Panc1 (cell line): ENCODE measurements around the gene PTPDC1. TPM values are rescaled to one million over a fixed set of nuclear protein-coding genes. Genes with fewer than 3 reads are reported as not detected.

Experiments
- ATAC-seq: fragments of 200-7000 bp; cut with Tn5 transposase; 2 replicates; pipeline ENCODE4 v1.9.1; 2020; ENCODE audit warnings: mild to moderate bottlenecking, moderate library complexity
- BruUV-seq: library from RNA; stranded (reverse); fragments of 400-500 nt; replicated peaks from 2 replicates; lab custom pipeline; 2021; lab: Mats Ljungman, UMichigan
- CTCF ChIA-PET: fragments of 300-600 bp; sonication (Branson Sonifier 250); formaldehyde crosslinking; loops from one replicate; lab custom pipeline; 2022; ENCODE audit warnings: antibody characterized with exemption; lab: Charles Lee
- POLR2A ChIA-PET: fragments of 300-600 bp; sonication (Branson Sonifier 250); formaldehyde crosslinking; loops from one replicate; lab custom pipeline; 2022; ENCODE audit warnings: antibody characterized with exemption; lab: Charles Lee
- DNase-seq: peaks from one replicate; pipeline ENCODE4 v3.0.0-alpha.2; 2010; ENCODE audit warnings: low read depth, low spot score
- H3K27ac ChIP-seq: 2 replicates; pipeline ENCODE4 v1.5.1; 2011; ENCODE audit warnings: mild to moderate bottlenecking, low read length, inconsistent platforms
- H3K27me3 ChIP-seq: fragments of 200-500 bp; sonication (Bioruptor generic); 2 replicates; pipeline ENCODE4 v1.6.0; 2014; ENCODE audit warnings: low read length, inconsistent platforms; ENCODE audit not compliant: control insufficient read depth, insufficient read depth
- H3K36me3 ChIP-seq: fragments of 200-500 bp; sonication (Bioruptor generic); 2 replicates; pipeline ENCODE4 v1.5.1; 2014; ENCODE audit warnings: inconsistent platforms, mild to moderate bottlenecking, low read length, moderate library complexity; ENCODE audit not compliant: control insufficient read depth, insufficient read depth
- H3K4me1 ChIP-seq: 2 replicates; pipeline ENCODE4 v1.5.1; 2011; ENCODE audit warnings: inconsistent platforms, mild to moderate bottlenecking, low read length, moderate library complexity; ENCODE audit not compliant: control insufficient read depth, insufficient read depth
- H3K4me3 ChIP-seq, 2 experiments: 2 replicates each; pipeline ENCODE4 v1.5.1; 2011 to 2012; ENCODE audit warnings: low read depth in 2 of 2, low read length in 2 of 2, mild to moderate bottlenecking in 2 of 2, inconsistent platforms in 1 of 2, moderate library complexity in 1 of 2
- H3K9me3 ChIP-seq: fragments of 200-500 bp; sonication (Bioruptor generic); 2 replicates; pipeline ENCODE4 v1.5.1; 2014; ENCODE audit warnings: low read depth, mild to moderate bottlenecking, inconsistent platforms, low read length, moderate library complexity; ENCODE audit not compliant: control insufficient read depth, insufficient read depth
- POLR2AphosphoS5 ChIP-seq: IDR thresholded peaks from 2 replicates; pipeline ENCODE4 v1.6.1; 2012; ENCODE audit warnings: mild to moderate bottlenecking, low read depth, low read length, moderate library complexity
- REST ChIP-seq, 2 experiments: IDR thresholded peaks; 2 replicates each; pipeline ENCODE4 v1.6.1; 2011 to 2012; ENCODE audit warnings: low read depth in 2 of 2, control low read depth in 1 of 2, low read length in 1 of 2, mild to moderate bottlenecking in 1 of 2, moderate library complexity in 1 of 2; ENCODE audit not compliant: insufficient read depth in 1 of 2
- SIN3A ChIP-seq: IDR thresholded peaks from 2 replicates; pipeline ENCODE4 v1.6.1; 2012; ENCODE audit warnings: low read depth, mild to moderate bottlenecking, low read length, moderate library complexity, borderline replicate concordance; ENCODE audit not compliant: insufficient read depth
- TCF7L2 ChIP-seq: IDR thresholded peaks from 2 replicates; pipeline ENCODE4 v1.6.1; 2011; ENCODE audit warnings: mild to moderate bottlenecking, low read depth, low read length, inconsistent platforms
- in situ Hi-C: cut with HindIII; loops from 2 replicates; pipeline ENCODE4 v1.10.0; 2016; ENCODE audit warnings: low sequenced_read_pairs, low pct_unique_long_range_greater_than_20kb
- intact Hi-C: fragments of 100-400 bp; cut with micrococcal nuclease; formaldehyde crosslinking; loops from one replicate; pipeline ENCODE4 v1.10.0; 2022; ENCODE audit not compliant: unreplicated experiment
- total RNA-seq: library from RNA; stranded (reverse); gene quantifications from one replicate; pipeline ENCODE4 v1.2.1, GENCODE V29; 2021; ENCODE audit not compliant: unreplicated experiment
- TF ChIP-seq, protein P1 (sequence below): fragments of 450-650 bp; IDR thresholded peaks from 2 replicates; pipeline ENCODE4 v1.5.1; 2017; ENCODE audit warnings: mild to moderate bottlenecking

PTPDC1 gene
- total RNA-seq, 1 experiment from 2014 or later = 10.6 TPM

DNA sequence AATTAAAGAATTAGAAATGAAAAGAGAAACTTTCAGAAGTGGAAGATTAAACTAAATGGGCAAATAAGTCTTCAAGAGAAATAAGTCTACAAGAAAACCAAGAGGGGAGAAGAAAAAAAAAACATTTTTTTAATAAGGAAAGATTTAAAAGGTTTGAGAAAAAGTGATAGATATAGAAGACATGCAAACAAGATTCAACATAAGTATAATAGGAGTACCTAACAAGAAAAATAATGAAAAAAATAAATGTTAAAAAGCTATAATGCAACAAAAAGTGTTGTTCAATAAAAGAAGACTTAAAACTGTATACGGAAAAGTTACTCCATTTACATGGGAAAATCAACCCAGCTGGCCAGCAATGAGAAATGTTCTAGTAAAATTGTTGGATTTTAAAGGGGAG lies 42.6 kb downstream of the PTPDC1 start:
- no peaks in the 10 kb centered on the region for H3K36me3 ChIP-seq
- in situ Hi-C loops = no loop called here
- H3K27me3 ChIP-seq = no peaks in the 10 kb centered on the region
- H3K4me1 ChIP-seq = no peaks in the 10 kb centered on the region
- BruUV-seq = no TSS peak
- POLR2A ChIA-PET = interaction anchor here (0.6 kb wide), 1 partner anchor 10 kb away, joined by 3 read pairs; no protein-coding TSS in a partner anchor
- ATAC-seq (no peak), DNase-seq (no peak)
- TF ChIP-seq POLR2AphosphoS5 (no peak), TCF7L2 (no peak), SIN3A (no peak), REST (IDR thresholded peaks at IDR 0.05; ENCODE audit: insufficient read depth in 1 of 2, low read depth in 2 of 2, low read length in 1 of 2) (no peak)
- TF ChIP-seq, protein P1, sequence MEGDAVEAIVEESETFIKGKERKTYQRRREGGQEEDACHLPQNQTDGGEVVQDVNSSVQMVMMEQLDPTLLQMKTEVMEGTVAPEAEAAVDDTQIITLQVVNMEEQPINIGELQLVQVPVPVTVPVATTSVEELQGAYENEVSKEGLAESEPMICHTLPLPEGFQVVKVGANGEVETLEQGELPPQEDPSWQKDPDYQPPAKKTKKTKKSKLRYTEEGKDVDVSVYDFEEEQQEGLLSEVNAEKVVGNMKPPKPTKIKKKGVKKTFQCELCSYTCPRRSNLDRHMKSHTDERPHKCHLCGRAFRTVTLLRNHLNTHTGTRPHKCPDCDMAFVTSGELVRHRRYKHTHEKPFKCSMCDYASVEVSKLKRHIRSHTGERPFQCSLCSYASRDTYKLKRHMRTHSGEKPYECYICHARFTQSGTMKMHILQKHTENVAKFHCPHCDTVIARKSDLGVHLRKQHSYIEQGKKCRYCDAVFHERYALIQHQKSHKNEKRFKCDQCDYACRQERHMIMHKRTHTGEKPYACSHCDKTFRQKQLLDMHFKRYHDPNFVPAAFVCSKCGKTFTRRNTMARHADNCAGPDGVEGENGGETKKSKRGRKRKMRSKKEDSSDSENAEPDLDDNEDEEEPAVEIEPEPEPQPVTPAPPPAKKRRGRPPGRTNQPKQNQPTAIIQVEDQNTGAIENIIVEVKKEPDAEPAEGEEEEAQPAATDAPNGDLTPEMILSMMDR = no peak
- CTCF ChIA-PET = no interaction called here
- H3K27ac ChIP-seq = no peak overlapping the region
- intact Hi-C loops = no loop called here
- no peaks in the 10 kb centered on the region for H3K9me3 ChIP-seq
- no peak overlapping the region for H3K4me3 ChIP-seq

DNA sequence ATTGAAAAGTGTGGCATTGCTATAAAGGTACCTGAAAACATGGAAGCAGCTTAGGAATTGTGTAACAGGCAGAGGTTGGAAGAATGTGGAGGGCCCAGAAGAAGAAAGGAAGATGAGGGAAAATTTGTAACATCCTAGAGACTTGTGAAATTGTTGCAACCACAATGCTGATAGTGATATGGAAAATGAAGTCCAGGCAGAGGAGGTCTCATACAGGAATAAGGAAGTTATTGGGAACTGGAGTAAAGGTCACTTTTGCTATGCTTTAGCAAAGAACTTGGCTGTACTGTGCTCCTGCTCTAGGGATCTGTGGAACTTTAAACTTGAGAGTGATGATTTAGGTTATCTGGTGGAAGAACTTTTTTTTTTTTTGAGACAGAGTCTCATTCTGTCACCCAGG lies 43.5 kb downstream of the PTPDC1 start:
- no peak for ATAC-seq
- no peak for DNase-seq
- no TSS peak for BruUV-seq
- Histone ChIP-seq H3K36me3 (no peaks in the 10 kb centered on the region), H3K27me3 (no peaks in the 10 kb centered on the region), H3K27ac (no peak overlapping the region), H3K4me3 (no peak overlapping the region), H3K9me3 (no peaks in the 10 kb centered on the region), H3K4me1 (no peaks in the 10 kb centered on the region)
- TF ChIP-seq REST (IDR thresholded peaks at IDR 0.05; ENCODE audit: insufficient read depth in 1 of 2, low read depth in 2 of 2, low read length in 1 of 2) = no peak
- no peak for TF ChIP-seq POLR2AphosphoS5
- no peak for TF ChIP-seq SIN3A
- TF ChIP-seq, protein P1 = no peak
- no peak for TF ChIP-seq TCF7L2
- intact Hi-C loops = no loop called here
- POLR2A ChIA-PET = no interaction called here
- in situ Hi-C loops = no loop called here
- CTCF ChIA-PET = no interaction called here
